A549 (cell line): Measurements from ENCODE around the gene PAX8. TPM values are rescaled to one million over a fixed set of nuclear protein-coding genes. Genes with fewer than 3 reads are reported as not detected.
A peak's percentile ranks its signal among the peaks of the same experiment; 100 is the strongest.

Experiments
- ATAC-seq, 2 experiments: fragments of 200-7000 bp in 1 of 2; fragments of >200 bp in 1 of 2; cut with Nextera tagmentation in 1 of 2; cut with Tn5 transposase in 1 of 2; 3 replicates each; pipeline versions ENCODE4 v1.8.0 to v1.9.1; 2018 to 2020; ENCODE audit warnings: mild to moderate bottlenecking in 1 of 2, moderate library complexity in 1 of 2
- CTCF ChIA-PET: fragments of 300-600 bp; sonication (Branson Sonifier 250); formaldehyde crosslinking; extraction: SDS; loops from one replicate; lab custom pipeline; 2021; ENCODE audit warnings: antibody characterized with exemption, inconsistent platforms; lab: Yijun Ruan, JAX
- POLR2A ChIA-PET: fragments of 350-600 bp; formaldehyde crosslinking; extraction: SDS; loops from one replicate; lab custom pipeline; 2021; ENCODE audit warnings: antibody characterized with exemption, inconsistent platforms; lab: Yijun Ruan, JAX
- DNase-seq, 2 experiments: peaks; one replicate each; pipeline versions ENCODE4 v3.0.0 to v3.0.0-alpha.2; 2011 to 2016; ENCODE audit warnings: low read depth in 1 of 2, low spot score in 1 of 2
- FAIRE-seq: peaks from 2 replicates; lab custom pipeline; 2011; peaks lifted over from hg19 to GRCh38; lab: Jason Lieb, UNC
- H3K27ac ChIP-seq, 2 experiments: fragments of >200 bp; sonication (Bioruptor Twin); formaldehyde crosslinking; 3 replicates each; pipeline ENCODE4 v1.5.1; 2016 to 2017
- H3K4me1 ChIP-seq: fragments of >200 bp; sonication (Bioruptor Twin); formaldehyde crosslinking; 3 replicates; pipeline ENCODE4 v1.6.1; 2016
- H3K4me2 ChIP-seq: fragments of >200 bp; sonication (Bioruptor Twin); formaldehyde crosslinking; 3 replicates; pipeline ENCODE4 v1.6.1; 2016
- H3K4me3 ChIP-seq: fragments of >200 bp; sonication (Bioruptor Twin); formaldehyde crosslinking; 3 replicates; pipeline ENCODE4 v1.5.1; 2016
- H3K9me3 ChIP-seq: fragments of >200 bp; sonication (Bioruptor Twin); formaldehyde crosslinking; 3 replicates; pipeline ENCODE4 v1.6.1; 2016
- BCL3 ChIP-seq: fragments of >200 bp; sonication (Bioruptor Twin); formaldehyde crosslinking; IDR thresholded peaks from 3 replicates; pipeline ENCODE4 v1.6.1; 2016
- BHLHE40 ChIP-seq: IDR thresholded peaks from 2 replicates; pipeline ENCODE4 v1.6.1; 2012; ENCODE audit warnings: low read depth, low read length, inconsistent platforms
- CBX8 ChIP-seq: fragments of 200-600 bp; sonication (generic); IDR thresholded peaks from 2 replicates; pipeline ENCODE4 v1.6.1; 2016
- CHD2 ChIP-seq: fragments of 150-350 bp; IDR thresholded peaks from 2 replicates; pipeline ENCODE4 v1.6.1; 2014; ENCODE audit warnings: low read length; ENCODE audit not compliant: partially characterized antibody
- EHF ChIP-seq: fragments of 250-450 bp; sonication (Bioruptor Pico); IDR thresholded peaks from 2 replicates; pipeline ENCODE4 v1.5.0; 2020; ENCODE audit warnings: mild to moderate bottlenecking
- ELK1 ChIP-seq: fragments of 150-350 bp; IDR thresholded peaks from 2 replicates; pipeline ENCODE4 v1.6.1; 2014; ENCODE audit warnings: low read depth, mild to moderate bottlenecking, low read length
- EP300 ChIP-seq, 2 experiments: fragments of >200 bp; sonication (Bioruptor Twin); formaldehyde crosslinking; IDR thresholded peaks; 2 replicates in 1 of 2; 3 replicates in 1 of 2; pipeline ENCODE4 v1.6.1; 2016 to 2017
- ESRRA ChIP-seq: fragments of 150-350 bp; IDR thresholded peaks from 2 replicates; pipeline ENCODE4 v1.6.1; 2014; ENCODE audit warnings: mild to moderate bottlenecking, low read length, borderline replicate concordance
- FOSB ChIP-seq: fragments of 250-450 bp; sonication (Bioruptor Pico); IDR thresholded peaks from 2 replicates; pipeline ENCODE4 v1.5.0; 2020; ENCODE audit warnings: mild to moderate bottlenecking, moderate library complexity
- FOXS1 ChIP-seq: fragments of 250-450 bp; sonication (Bioruptor Pico); IDR thresholded peaks from 2 replicates; pipeline ENCODE4 v1.5.0; 2020; ENCODE audit warnings: mild to moderate bottlenecking, moderate library complexity
- GATA3 ChIP-seq: IDR thresholded peaks from 2 replicates; pipeline ENCODE4 v1.6.1; 2012; ENCODE audit warnings: borderline replicate concordance
- HEYL ChIP-seq: fragments of 250-450 bp; sonication (Bioruptor Pico); IDR thresholded peaks from 2 replicates; pipeline ENCODE4 v1.8.0; 2021; ENCODE audit warnings: mild to moderate bottlenecking, moderate library complexity
- HOXB13 ChIP-seq: fragments of 250-450 bp; sonication (Bioruptor Pico); IDR thresholded peaks from 2 replicates; pipeline ENCODE4 v1.5.0; 2020; ENCODE audit warnings: low read depth, mild to moderate bottlenecking, moderate library complexity
- KDM1A ChIP-seq: fragments of 200-600 bp; sonication (generic); IDR thresholded peaks from 2 replicates; pipeline ENCODE4 v1.6.1; 2016; ENCODE audit warnings: low read depth, mild to moderate bottlenecking
- MAX ChIP-seq: IDR thresholded peaks from 2 replicates; pipeline ENCODE4 v1.6.1; 2012
- NPAS2 ChIP-seq: fragments of 250-450 bp; sonication (Bioruptor Pico); IDR thresholded peaks from 2 replicates; pipeline ENCODE4 v1.8.0; 2022; ENCODE audit warnings: mild to moderate bottlenecking, moderate library complexity, borderline replicate concordance
- NR3C1 ChIP-seq: fragments of >200 bp; sonication (Bioruptor Twin); formaldehyde crosslinking; IDR thresholded peaks from 3 replicates; pipeline ENCODE4 v1.6.1; 2017
- RARB ChIP-seq: fragments of 250-450 bp; sonication (Bioruptor Pico); IDR thresholded peaks from 2 replicates; pipeline ENCODE4 v1.8.0; 2021; ENCODE audit warnings: mild to moderate bottlenecking, moderate library complexity
- RCOR1 ChIP-seq: fragments of 150-350 bp; IDR thresholded peaks from 2 replicates; pipeline ENCODE4 v1.6.1; 2014; ENCODE audit warnings: antibody characterized with exemption, low read length, low read depth
- RFX5 ChIP-seq: fragments of 450-650 bp; IDR thresholded peaks from 2 replicates; pipeline ENCODE4 v1.7.1; 2014; ENCODE audit warnings: antibody characterized with exemption, mild to moderate bottlenecking, moderate library complexity
- RNF2 ChIP-seq: fragments of 200-600 bp; sonication (generic); IDR thresholded peaks from 2 replicates; pipeline ENCODE4 v1.6.1; 2016; ENCODE audit warnings: low read depth, mild to moderate bottlenecking, antibody characterized with exemption, moderate library complexity, borderline replicate concordance
- USF2 ChIP-seq: fragments of 450-650 bp; IDR thresholded peaks from 2 replicates; pipeline ENCODE4 v1.6.1; 2014; ENCODE audit warnings: antibody characterized with exemption
- ZNF302 ChIP-seq: fragments of 250-450 bp; sonication (Bioruptor Pico); IDR thresholded peaks from 2 replicates; pipeline ENCODE4 v1.9.0; 2021; ENCODE audit warnings: inconsistent platforms, mild to moderate bottlenecking, moderate library complexity
- WGBS: methylation state at CpG from one replicate; pipeline ENCODE4 v1.1.6; 2017; ENCODE audit errors: missing lambda C conversion rate; 5-methylcytosine and 5-hydroxymethylcytosine counted together
- polyA plus RNA-seq, 4 experiments: library from polyadenylated mRNA; depleted of rRNA in 3 of 4; stranded (reverse); fragments of >200 nt; fragmentation: RNase III in 1 of 4; extraction: RNeasy Plus Mini Kit Qiagen cat#74134 plus additional on column Dnase treatment in 1 of 4; gene quantifications; 2 replicates in 3 of 4; 3 replicates in 1 of 4; pipeline ENCODE4 v1.2.3, GENCODE V29; 2011 to 2017

PAX8 gene
- polyA plus RNA-seq, 2 of the 4 experiments (the other 2 are of a cell fraction), result 0.71 to 0.81 TPM

- TF ChIP-seq KDM1A, result no peak
- TF ChIP-seq BHLHE40, result no peak
- no peak for TF ChIP-seq RARB (CRISPR knock-in tag)
- TF ChIP-seq CHD2, result no peak
- TF ChIP-seq EP300 (IDR thresholded peaks at IDR 0.05), result no peak
- TF ChIP-seq EHF (CRISPR knock-in tag), result no peak
- TF ChIP-seq ESRRA, result no peak
- no peak for TF ChIP-seq ELK1
- TF ChIP-seq BCL3, result no peak
- TF ChIP-seq RFX5, result no peak
- TF ChIP-seq GATA3, result no peak
- no peak for TF ChIP-seq MAX
- peak overlapping the region; percentile 96 for H3K27ac ChIP-seq
- ATAC-seq (no peak), DNase-seq (no peak), FAIRE-seq (no peak)
- 96% methylated on average over 2 of the region's 2 CpGs for WGBS
- ChIA-PET POLR2A (interaction anchor here (1.9 kb wide), 1 partner anchor 18 kb away, joined by 4 read pairs; no protein-coding TSS in a partner anchor), CTCF (interaction anchor here (0.7 to 3.4 kb wide), 6 partner anchors 10 to 155 kb away, joined by 3 to 18 read pairs (median 9); no protein-coding TSS in a partner anchor)
- H3K4me3 ChIP-seq, result no peak overlapping the region
- H3K9me3 ChIP-seq, result no peaks in the 10 kb centered on the region
- H3K4me1 ChIP-seq, result peaks cover 84% of the 10 kb centered on the region
- H3K4me2 ChIP-seq, result no peak overlapping the region
These were observed 62.4 kb downstream of the PAX8 start for GRCh38 chr2:113216321-113216720.

- H3K4me1 ChIP-seq, result peaks cover 84% of the 10 kb centered on the region
- TF ChIP-seq FOSB (CRISPR knock-in tag) (no peak), NR3C1 (no peak), HEYL (CRISPR knock-in tag) (no peak), USF2 (no peak), RCOR1 (no peak), CBX8 (no peak), RNF2 (no peak)
- peak overlapping the region; percentile 96 for H3K27ac ChIP-seq
- CTCF ChIA-PET, result interaction anchor here (3.4 kb wide), 2 partner anchors 11 to 156 kb away, joined by 16 to 18 read pairs; no protein-coding TSS in a partner anchor
- H3K4me2 ChIP-seq, result no peak overlapping the region
- DNase-seq, result no peak
- FAIRE-seq, result no peak
- POLR2A ChIA-PET, result no interaction called here
- no peaks in the 10 kb centered on the region for H3K9me3 ChIP-seq
- ATAC-seq, result no peak
- WGBS, result 90% methylated on average over 2 of the region's 2 CpGs
- H3K4me3 ChIP-seq, result no peak overlapping the region
These were observed 63.7 kb downstream of the PAX8 start for GRCh38 chr2:113215056-113215455.

GRCh38 chr2:113214141-113214540 is 64.6 kb downstream of the PAX8 start:
- Histone ChIP-seq H3K4me3 (no peak overlapping the region), H3K4me1 (peaks cover 84% of the 10 kb centered on the region), H3K27ac (peak overlapping the region; percentile 96), H3K9me3 (no peaks in the 10 kb centered on the region), H3K4me2 (no peak overlapping the region)
- no peak for ATAC-seq
- ChIA-PET CTCF (interaction anchor here (1.2 kb wide), 1 partner anchor 15 kb away, joined by 4 read pairs; no protein-coding TSS in a partner anchor), POLR2A (no interaction called here)
- FAIRE-seq, result no peak
- TF ChIP-seq RNF2 (no peak), BHLHE40 (no peak), USF2 (no peak), NPAS2 (no peak), HOXB13 (CRISPR knock-in tag) (no peak), ZNF302 (CRISPR knock-in tag) (no peak), HEYL (CRISPR knock-in tag) (no peak), FOXS1 (no peak)
- 97% methylated on average over 4 of the region's 4 CpGs for WGBS
- DNase-seq, result no peak
